ENCODE results near the gene LAMA2. TPM values are rescaled to one million over a fixed set of nuclear protein-coding genes. Genes with fewer than 3 reads are reported as not detected.

LAMA2 gene
- total RNA-seq, 1 experiment from 2014 or later: 0.02 TPM

DNA sequence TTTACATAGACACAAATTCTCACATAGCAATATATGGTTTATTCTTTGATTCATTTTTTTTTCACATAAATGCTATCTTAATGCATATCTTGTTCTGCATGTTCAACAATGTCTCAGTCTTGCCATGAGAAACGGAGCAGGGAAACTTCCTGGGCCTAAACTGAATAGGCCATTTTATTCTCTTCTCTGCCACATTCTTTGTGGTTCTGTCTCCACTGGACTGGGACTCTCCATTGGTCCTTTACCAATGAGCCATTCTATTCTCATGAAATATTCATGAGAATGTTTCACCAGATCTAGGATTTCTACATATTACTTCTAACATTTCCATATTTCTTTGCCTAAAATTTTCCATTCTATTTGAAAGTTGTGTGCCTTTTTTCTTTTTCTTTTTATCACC, 42.8 kb downstream of the LAMA2 start:
- Histone ChIP-seq H3K27me3 (replicated peaks; ENCODE audit: control insufficient read depth, insufficient read depth, low read length) (no peaks in the 10 kb centered on the region), H3K9me3 (no peaks in the 10 kb centered on the region), H3K4me1 (no peaks in the 10 kb centered on the region), H3K36me3 (ENCODE audit: control insufficient read depth, insufficient read depth, low read length) (no peaks in the 10 kb centered on the region), H3K4me3 (ENCODE audit: low read depth, low read length) (no peak overlapping the region)
- intact Hi-C loops (cut with micrococcal nuclease; ENCODE audit: unreplicated experiment): no loop called here
- ChIA-PET POLR2A (no interaction called here), CTCF (no interaction called here)
- BruUV-seq (replicated peaks): no TSS peak
- Mint-ChIP-seq H3K4me1 (ENCODE audit: low read depth, unreplicated experiment) (no peaks in the 10 kb centered on the region), H3K36me3 (ENCODE audit: insufficient read depth, unreplicated experiment) (no peaks in the 10 kb centered on the region), H3K27me3 (ENCODE audit: insufficient read depth, unreplicated experiment) (no peaks in the 10 kb centered on the region), H3K9me3 (ENCODE audit: unreplicated experiment) (no peaks in the 10 kb centered on the region), H3K4me3 (ENCODE audit: unreplicated experiment) (no peak overlapping the region), H3K27ac (ENCODE audit: unreplicated experiment) (no peak overlapping the region)
- DNase-seq: no peak
- TF ChIP-seq, protein P1, sequence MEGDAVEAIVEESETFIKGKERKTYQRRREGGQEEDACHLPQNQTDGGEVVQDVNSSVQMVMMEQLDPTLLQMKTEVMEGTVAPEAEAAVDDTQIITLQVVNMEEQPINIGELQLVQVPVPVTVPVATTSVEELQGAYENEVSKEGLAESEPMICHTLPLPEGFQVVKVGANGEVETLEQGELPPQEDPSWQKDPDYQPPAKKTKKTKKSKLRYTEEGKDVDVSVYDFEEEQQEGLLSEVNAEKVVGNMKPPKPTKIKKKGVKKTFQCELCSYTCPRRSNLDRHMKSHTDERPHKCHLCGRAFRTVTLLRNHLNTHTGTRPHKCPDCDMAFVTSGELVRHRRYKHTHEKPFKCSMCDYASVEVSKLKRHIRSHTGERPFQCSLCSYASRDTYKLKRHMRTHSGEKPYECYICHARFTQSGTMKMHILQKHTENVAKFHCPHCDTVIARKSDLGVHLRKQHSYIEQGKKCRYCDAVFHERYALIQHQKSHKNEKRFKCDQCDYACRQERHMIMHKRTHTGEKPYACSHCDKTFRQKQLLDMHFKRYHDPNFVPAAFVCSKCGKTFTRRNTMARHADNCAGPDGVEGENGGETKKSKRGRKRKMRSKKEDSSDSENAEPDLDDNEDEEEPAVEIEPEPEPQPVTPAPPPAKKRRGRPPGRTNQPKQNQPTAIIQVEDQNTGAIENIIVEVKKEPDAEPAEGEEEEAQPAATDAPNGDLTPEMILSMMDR (IDR thresholded peaks at IDR 0.05; ENCODE audit: insufficient read depth in 1 of 2, low read depth in 1 of 2, low read length in 1 of 2, severe bottlenecking in 1 of 2, unreplicated experiment in 1 of 2): no peak

- H3K27ac Mint-ChIP-seq (ENCODE audit: unreplicated experiment): no peak overlapping the region
- H3K4me3 Mint-ChIP-seq (ENCODE audit: unreplicated experiment): no peak overlapping the region
- intact Hi-C loops (cut with micrococcal nuclease; ENCODE audit: unreplicated experiment): no loop called here
Observed at GRCh38 chr6:128929869-128930268, 46.9 kb downstream of the LAMA2 start.

GRCh38 chr6:128930321-128930720, 47.4 kb downstream of the LAMA2 start:
- no peak for DNase-seq
- TF ChIP-seq, protein P1 (IDR thresholded peaks at IDR 0.05; ENCODE audit: insufficient read depth in 1 of 2, low read depth in 1 of 2, low read length in 1 of 2, severe bottlenecking in 1 of 2, unreplicated experiment in 1 of 2): no peak
- Mint-ChIP-seq H3K27ac (ENCODE audit: unreplicated experiment) (no peak overlapping the region), H3K27me3 (ENCODE audit: insufficient read depth, unreplicated experiment) (no peaks in the 10 kb centered on the region), H3K9me3 (ENCODE audit: unreplicated experiment) (no peaks in the 10 kb centered on the region), H3K36me3 (ENCODE audit: insufficient read depth, unreplicated experiment) (no peaks in the 10 kb centered on the region), H3K4me1 (ENCODE audit: low read depth, unreplicated experiment) (no peaks in the 10 kb centered on the region), H3K4me3 (ENCODE audit: unreplicated experiment) (no peak overlapping the region)
- intact Hi-C loops (cut with micrococcal nuclease; ENCODE audit: unreplicated experiment): no loop called here
- H3K36me3 ChIP-seq (ENCODE audit: control insufficient read depth, insufficient read depth, low read length): no peaks in the 10 kb centered on the region
- H3K4me1 ChIP-seq: no peaks in the 10 kb centered on the region
- no peaks in the 10 kb centered on the region for H3K9me3 ChIP-seq
- BruUV-seq (replicated peaks): no TSS peak
- no peak overlapping the region for H3K4me3 ChIP-seq (ENCODE audit: low read depth, low read length)
- POLR2A ChIA-PET: no interaction called here
- CTCF ChIA-PET: no interaction called here
- H3K27me3 ChIP-seq (replicated peaks; ENCODE audit: control insufficient read depth, insufficient read depth, low read length): no peaks in the 10 kb centered on the region

More at GRCh38 chr6:128929869-128930268, 46.9 kb downstream of the LAMA2 start:
- ChIA-PET CTCF (no interaction called here), POLR2A (no interaction called here)
- no peaks in the 10 kb centered on the region for H3K9me3 ChIP-seq
- no peaks in the 10 kb centered on the region for H3K36me3 ChIP-seq (ENCODE audit: control insufficient read depth, insufficient read depth, low read length)
- TF ChIP-seq, protein P1 (IDR thresholded peaks at IDR 0.05; ENCODE audit: insufficient read depth in 1 of 2, low read depth in 1 of 2, low read length in 1 of 2, severe bottlenecking in 1 of 2, unreplicated experiment in 1 of 2): no peak
- DNase-seq: no peak
- no peak overlapping the region for H3K4me3 ChIP-seq (ENCODE audit: low read depth, low read length)
- H3K27me3 ChIP-seq (replicated peaks; ENCODE audit: control insufficient read depth, insufficient read depth, low read length): no peaks in the 10 kb centered on the region
- no peaks in the 10 kb centered on the region for H3K4me1 ChIP-seq
- Mint-ChIP-seq H3K27me3 (ENCODE audit: insufficient read depth, unreplicated experiment) (no peaks in the 10 kb centered on the region), H3K4me1 (ENCODE audit: low read depth, unreplicated experiment) (no peaks in the 10 kb centered on the region), H3K36me3 (ENCODE audit: insufficient read depth, unreplicated experiment) (no peaks in the 10 kb centered on the region), H3K9me3 (ENCODE audit: unreplicated experiment) (no peaks in the 10 kb centered on the region)
- BruUV-seq (replicated peaks): no TSS peak
